ENCODE data around the gene ANKS1B.

Gene ANKS1B

DNA sequence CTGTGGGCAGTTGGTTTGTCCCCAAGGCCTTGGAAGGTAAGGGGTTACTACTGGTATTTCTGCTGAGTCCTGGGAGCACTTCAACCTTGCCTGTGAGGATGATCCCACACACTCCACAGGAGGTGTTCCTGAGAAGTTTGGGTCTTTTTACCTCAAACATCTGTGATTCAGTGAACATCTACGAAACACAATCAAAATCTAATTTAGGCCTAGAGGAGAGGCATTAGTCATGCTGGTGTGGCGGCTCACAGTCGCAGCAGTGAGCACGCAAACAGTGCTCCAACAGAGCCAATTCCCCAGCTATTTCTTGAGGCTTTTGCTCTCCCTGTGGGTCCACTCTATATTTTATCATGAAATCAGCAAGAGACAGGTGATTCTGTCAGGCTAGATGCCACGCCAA is 1232.0 kb downstream of the ANKS1B start:
- TF ChIP-seq, protein P1, sequence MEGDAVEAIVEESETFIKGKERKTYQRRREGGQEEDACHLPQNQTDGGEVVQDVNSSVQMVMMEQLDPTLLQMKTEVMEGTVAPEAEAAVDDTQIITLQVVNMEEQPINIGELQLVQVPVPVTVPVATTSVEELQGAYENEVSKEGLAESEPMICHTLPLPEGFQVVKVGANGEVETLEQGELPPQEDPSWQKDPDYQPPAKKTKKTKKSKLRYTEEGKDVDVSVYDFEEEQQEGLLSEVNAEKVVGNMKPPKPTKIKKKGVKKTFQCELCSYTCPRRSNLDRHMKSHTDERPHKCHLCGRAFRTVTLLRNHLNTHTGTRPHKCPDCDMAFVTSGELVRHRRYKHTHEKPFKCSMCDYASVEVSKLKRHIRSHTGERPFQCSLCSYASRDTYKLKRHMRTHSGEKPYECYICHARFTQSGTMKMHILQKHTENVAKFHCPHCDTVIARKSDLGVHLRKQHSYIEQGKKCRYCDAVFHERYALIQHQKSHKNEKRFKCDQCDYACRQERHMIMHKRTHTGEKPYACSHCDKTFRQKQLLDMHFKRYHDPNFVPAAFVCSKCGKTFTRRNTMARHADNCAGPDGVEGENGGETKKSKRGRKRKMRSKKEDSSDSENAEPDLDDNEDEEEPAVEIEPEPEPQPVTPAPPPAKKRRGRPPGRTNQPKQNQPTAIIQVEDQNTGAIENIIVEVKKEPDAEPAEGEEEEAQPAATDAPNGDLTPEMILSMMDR (IDR thresholded peaks at IDR 0.05; ENCODE audit: unreplicated experiment in 3 of 3): no peak
- peaks cover 21% of the 10 kb centered on the region for H3K4me1 Mint-ChIP-seq
- no peak overlapping the region for H3K4me3 Mint-ChIP-seq
- H3K9me3 Mint-ChIP-seq: peaks cover 2% of the 10 kb centered on the region
- H3K36me3 Mint-ChIP-seq (ENCODE audit: low read depth): no peaks in the 10 kb centered on the region
- no peak overlapping the region for H3K27ac Mint-ChIP-seq
- H3K27me3 Mint-ChIP-seq (ENCODE audit: low read depth): peaks cover 16% of the 10 kb centered on the region

DNA sequence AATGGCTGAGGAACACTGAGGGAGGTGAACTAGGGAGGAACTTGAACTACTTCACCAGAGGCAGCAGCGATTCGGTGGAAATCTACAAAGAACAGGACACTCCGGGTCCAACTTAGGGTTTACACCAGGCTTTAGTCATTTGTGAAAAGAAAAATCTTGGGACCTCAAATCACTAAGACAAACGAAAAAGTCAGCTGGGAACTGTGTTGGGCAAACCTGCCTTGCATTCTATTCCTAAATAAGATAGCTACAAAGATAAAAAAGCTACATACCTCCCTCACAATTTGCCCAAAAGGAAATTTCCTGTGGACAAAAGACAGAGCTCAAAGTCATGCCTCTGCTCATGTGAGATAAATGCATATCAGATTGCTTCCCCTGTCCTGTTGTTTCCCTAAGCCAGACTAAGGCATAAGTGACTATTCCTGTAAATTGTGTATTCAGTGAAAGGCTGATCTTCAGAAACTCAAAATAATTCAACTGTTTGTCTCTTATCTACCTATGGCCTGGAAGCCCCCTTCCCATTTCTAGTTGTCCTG is 1233.1 kb downstream of the ANKS1B start:
- H3K27ac Mint-ChIP-seq: no peak overlapping the region
- no peak overlapping the region for H3K4me3 Mint-ChIP-seq
- TF ChIP-seq, protein P1 (IDR thresholded peaks at IDR 0.05; ENCODE audit: unreplicated experiment in 3 of 3): no peak
- H3K27me3 Mint-ChIP-seq (ENCODE audit: low read depth): peaks cover 25% of the 10 kb centered on the region
- H3K4me1 Mint-ChIP-seq: peaks cover 16% of the 10 kb centered on the region
- no peaks in the 10 kb centered on the region for H3K36me3 Mint-ChIP-seq (ENCODE audit: low read depth)
- no peaks in the 10 kb centered on the region for H3K9me3 Mint-ChIP-seq

DNA sequence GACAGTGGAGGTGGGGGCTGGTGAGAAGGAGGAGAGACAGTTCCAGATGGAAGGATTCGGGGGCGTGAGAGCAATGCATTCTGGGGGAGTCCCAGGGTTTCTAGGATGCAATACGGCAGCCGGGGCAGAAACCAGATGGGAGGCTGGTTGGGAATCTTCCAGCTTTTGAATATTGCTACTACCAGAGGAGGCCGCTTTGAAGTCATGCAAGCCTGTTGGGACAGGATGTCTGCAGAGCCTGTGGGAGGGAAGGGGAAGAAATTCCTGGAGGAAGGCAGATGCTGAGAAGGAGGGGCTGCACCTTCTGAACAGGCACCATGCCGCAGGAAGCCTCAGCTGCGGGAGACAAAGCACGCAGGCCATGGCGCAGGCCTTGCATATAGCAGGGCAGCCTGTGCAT is 1234.2 kb downstream of the ANKS1B start:
- Mint-ChIP-seq H3K36me3 (ENCODE audit: low read depth) (no peaks in the 10 kb centered on the region), H3K27ac (peak overlapping the region; percentile 11 to 49 (median 12)), H3K27me3 (ENCODE audit: low read depth) (peaks cover 32% of the 10 kb centered on the region), H3K9me3 (no peaks in the 10 kb centered on the region), H3K4me1 (peaks cover 20% of the 10 kb centered on the region), H3K4me3 (no peak overlapping the region)
- TF ChIP-seq, protein P1 (IDR thresholded peaks at IDR 0.05; ENCODE audit: unreplicated experiment in 3 of 3): no peak

DNA sequence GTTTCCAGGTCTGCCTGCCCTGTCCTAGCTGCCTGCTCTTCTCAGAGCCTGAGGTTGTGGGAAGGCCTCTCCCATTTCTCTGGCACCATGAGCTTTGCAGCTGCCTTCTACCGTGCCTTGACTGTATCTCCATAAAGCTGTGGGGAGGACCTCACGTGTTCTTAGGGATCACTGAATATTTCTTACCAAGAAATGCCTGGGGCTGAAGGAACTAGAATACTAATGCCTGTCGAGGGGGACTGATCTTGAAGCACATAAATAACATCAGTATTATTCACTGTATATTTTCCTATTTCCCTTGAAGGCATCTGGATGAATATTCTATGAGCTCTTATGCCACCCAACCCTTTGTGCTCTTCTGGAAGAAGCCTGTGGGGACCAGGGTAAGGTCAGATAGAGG is 1236.3 kb downstream of the ANKS1B start:
- Mint-ChIP-seq H3K27me3 (ENCODE audit: low read depth) (peaks cover 32% of the 10 kb centered on the region), H3K4me3 (no peak overlapping the region), H3K36me3 (ENCODE audit: low read depth) (no peaks in the 10 kb centered on the region), H3K27ac (no peak overlapping the region), H3K9me3 (no peaks in the 10 kb centered on the region), H3K4me1 (peaks cover 22% of the 10 kb centered on the region)
- TF ChIP-seq, protein P1 (IDR thresholded peaks at IDR 0.05; ENCODE audit: unreplicated experiment in 3 of 3): no peak

DNA sequence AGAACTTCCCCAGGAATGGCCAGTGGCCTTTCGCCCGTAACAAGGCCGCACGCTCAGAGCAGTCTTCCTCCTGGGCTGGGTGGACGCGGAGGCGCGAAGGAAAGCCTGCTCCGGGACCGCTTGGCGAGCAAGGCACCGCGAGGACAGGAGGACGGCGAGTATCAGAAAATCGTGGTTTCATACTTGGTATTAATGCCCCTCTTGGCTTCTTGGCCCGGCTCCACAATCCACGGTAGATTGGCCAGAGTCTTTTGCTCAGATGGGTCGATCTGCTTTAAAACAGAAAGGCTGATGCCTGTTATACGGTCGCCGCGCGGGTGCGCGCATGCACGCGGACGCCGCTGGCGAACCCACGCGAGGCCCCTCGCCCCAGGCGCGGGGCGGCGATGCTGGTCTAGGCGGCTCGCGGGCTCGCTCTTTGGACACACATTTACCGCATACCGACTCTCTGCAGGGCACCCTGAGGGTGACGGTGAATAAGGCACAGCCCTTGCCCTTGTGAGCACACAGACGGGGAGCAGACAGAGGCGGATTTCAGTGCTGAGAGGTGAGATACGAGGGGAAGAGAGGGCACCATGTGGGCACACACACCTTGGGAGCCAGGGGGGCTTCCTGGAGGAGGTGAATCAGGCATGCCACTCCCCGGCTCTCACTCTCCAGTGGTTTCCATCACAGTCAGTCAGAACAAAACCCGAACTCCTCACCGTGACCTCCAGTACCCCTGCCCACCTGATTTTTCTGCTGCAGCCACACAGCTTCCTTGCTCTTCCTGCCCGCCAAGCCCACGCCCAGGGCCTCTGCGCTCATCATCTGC is 1239.0 kb downstream of the ANKS1B start:
- Mint-ChIP-seq H3K27ac (no peak overlapping the region), H3K36me3 (ENCODE audit: low read depth) (no peaks in the 10 kb centered on the region), H3K9me3 (no peaks in the 10 kb centered on the region), H3K4me1 (peaks cover 36% of the 10 kb centered on the region), H3K4me3 (peak overlapping the region; percentile 55 to 59 (median 57)), H3K27me3 (ENCODE audit: low read depth) (peaks cover 41% of the 10 kb centered on the region)
- TF ChIP-seq, protein P1 (IDR thresholded peaks at IDR 0.05; ENCODE audit: unreplicated experiment in 3 of 3): no peak

DNA sequence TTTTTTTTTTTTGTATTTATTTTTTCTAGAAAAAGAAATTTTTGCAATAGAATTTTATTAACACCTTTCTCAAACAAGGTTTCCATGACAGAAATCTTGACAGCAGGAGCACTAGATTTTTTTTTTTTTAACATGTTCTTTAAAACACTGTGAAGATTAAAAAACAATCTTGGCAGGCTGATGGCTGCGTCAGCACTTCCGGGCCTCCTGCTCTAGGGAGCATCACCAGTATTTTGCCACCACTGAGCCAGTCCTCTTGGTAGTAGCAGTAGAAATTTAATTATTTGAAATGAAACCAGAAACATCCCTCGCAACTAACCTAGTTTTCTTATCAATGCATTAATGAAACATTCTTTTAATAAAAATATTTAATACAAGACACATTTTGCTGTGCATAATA is 1240.1 kb downstream of the ANKS1B start:
- H3K27me3 Mint-ChIP-seq (ENCODE audit: low read depth): peaks cover 36% of the 10 kb centered on the region
- no peak overlapping the region for H3K27ac Mint-ChIP-seq
- H3K4me1 Mint-ChIP-seq: peaks cover 33% of the 10 kb centered on the region
- no peaks in the 10 kb centered on the region for H3K36me3 Mint-ChIP-seq (ENCODE audit: low read depth)
- TF ChIP-seq, protein P1 (IDR thresholded peaks at IDR 0.05; ENCODE audit: unreplicated experiment in 3 of 3): no peak
- no peaks in the 10 kb centered on the region for H3K9me3 Mint-ChIP-seq
- no peak overlapping the region for H3K4me3 Mint-ChIP-seq
